Psoas muscle (tissue), 8 donors: ENCODE measurements around the gene KCNMA1. TPM values are rescaled to one million over a fixed set of nuclear protein-coding genes. Genes with fewer than 3 reads are reported as not detected.
"Not testable (repeated sequence)": the region's sequence is repeated elsewhere in the genome, so short reads cannot be mapped to it uniquely, and the experiment has no call there.

Experiments
- ATAC-seq, 4 donors: fragments of 200-7000 bp; cut with Tn5 transposase; one replicate each; pipeline ENCODE4 v1.9.1; 2020; ENCODE audit warnings: moderate library complexity in 3 of 4, mild to moderate bottlenecking in 2 of 4
- DNase-seq, 2 donors: peaks; one replicate each; pipeline ENCODE4 v3.0.0-alpha.2; 2020
- H3K27ac ChIP-seq: fragments of 200-600 bp; one replicate; pipeline ENCODE4 v1.8.0; 2022
- H3K27me3 ChIP-seq, 3 donors: fragments of 200-600 bp in 1 of 3; one replicate each; pipeline versions ENCODE4 v1.6.1 to v1.8.0; 2013 to 2022; ENCODE audit warnings: low read length in 2 of 3, mild to moderate bottlenecking in 2 of 3, moderate library complexity in 1 of 3; ENCODE audit not compliant: insufficient read depth in 3 of 3
- H3K36me3 ChIP-seq, 2 donors: fragments of 200-600 bp in 1 of 2; one replicate each; pipeline versions ENCODE4 v1.6.1 to v1.8.0; 2013 to 2022; ENCODE audit warnings: low read depth in 1 of 2, mild to moderate bottlenecking in 1 of 2, moderate library complexity in 1 of 2; ENCODE audit not compliant: insufficient read depth in 1 of 2
- H3K4me1 ChIP-seq: fragments of 200-600 bp; one replicate; pipeline ENCODE4 v1.8.0; 2022
- H3K4me3 ChIP-seq: fragments of 200-600 bp; one replicate; pipeline ENCODE4 v1.8.0; 2022; ENCODE audit warnings: mild to moderate bottlenecking
- H3K9me3 ChIP-seq: fragments of 200-600 bp; one replicate; pipeline ENCODE4 v1.8.0; 2022
- CTCF ChIP-seq: fragments of 200-600 bp; IDR thresholded peaks from one replicate; pipeline ENCODE4 v1.8.0; 2022; ENCODE audit warnings: antibody characterized with exemption
- WGBS, 3 donors: extraction: QIAGEN DNeasy Blood & Tissue Kit; methylation state at CpG; one replicate each; pipeline versions ENCODE4 v1.1.6 to v1.1.7; 2013; 5-methylcytosine and 5-hydroxymethylcytosine counted together
- intact Hi-C, 2 donors: fragments of 100-400 bp; cut with DNase I; formaldehyde crosslinking; loops; one replicate each; pipeline versions ENCODE4 v1.11.0 to v1.14.2; 2022
- polyA plus RNA-seq, 3 donors: library from polyadenylated mRNA; stranded (reverse); fragments of 200-250 nt; gene quantifications; one replicate each; pipeline ENCODE4 v1.2.3, GENCODE V29; 2013
- total RNA-seq, 4 donors: library from RNA; stranded (reverse); fragmentation: NEBNext Ultra II Directional in 2 of 4; extraction: Animal tissue kit (Norgen Biotek cat#: 25700) in 2 of 4; gene quantifications; one replicate each; pipeline versions ENCODE4 v1.2.1 to v1.2.4, GENCODE V29; 2021 to 2023
- donor health status: healthy with polysubstance abuse.
- donor health status: DM: no; HTN: no; CAD: no; lungs with moderate emphysema.
- donor health status: Bipolar disorder and iron deficiency.
- donor health status: healthy.
- donor health status: DM: yes; HTN: yes; CAD: no.
- donor health status: DM: no; HTN: no; CAD: no.
- donor health status: DM: no; HTN: no; CAD: no.
- donor health status: DM: yes; HTN: yes; CAD: no.

Gene KCNMA1
- total and polyA plus RNA-seq, 7 donors = 7.9 to 53.0 (median 41.9) TPM

DNA sequence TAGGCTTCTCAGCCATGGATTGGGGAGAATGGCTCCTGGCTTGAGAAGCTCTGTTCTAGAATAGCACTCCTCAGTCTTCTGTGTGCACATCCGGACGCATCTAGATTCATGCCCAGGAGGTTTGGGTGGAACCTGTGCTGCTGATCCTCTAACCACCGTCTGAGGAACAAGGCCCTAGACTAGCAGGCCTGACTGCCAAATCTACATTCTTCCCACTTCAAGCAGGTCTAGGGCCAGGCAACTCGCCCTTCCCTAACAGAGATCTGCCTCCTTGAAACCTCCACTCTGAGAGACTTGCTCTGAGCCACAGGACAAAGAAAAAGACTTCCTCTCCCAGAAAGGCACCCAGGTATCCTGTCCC, 61.6 kb downstream of the KCNMA1 start:
- TF ChIP-seq CTCF = no peak
- Histone ChIP-seq H3K4me1 (peaks cover 36% of the 10 kb centered on the region), H3K27ac (no peak overlapping the region)

DNA sequence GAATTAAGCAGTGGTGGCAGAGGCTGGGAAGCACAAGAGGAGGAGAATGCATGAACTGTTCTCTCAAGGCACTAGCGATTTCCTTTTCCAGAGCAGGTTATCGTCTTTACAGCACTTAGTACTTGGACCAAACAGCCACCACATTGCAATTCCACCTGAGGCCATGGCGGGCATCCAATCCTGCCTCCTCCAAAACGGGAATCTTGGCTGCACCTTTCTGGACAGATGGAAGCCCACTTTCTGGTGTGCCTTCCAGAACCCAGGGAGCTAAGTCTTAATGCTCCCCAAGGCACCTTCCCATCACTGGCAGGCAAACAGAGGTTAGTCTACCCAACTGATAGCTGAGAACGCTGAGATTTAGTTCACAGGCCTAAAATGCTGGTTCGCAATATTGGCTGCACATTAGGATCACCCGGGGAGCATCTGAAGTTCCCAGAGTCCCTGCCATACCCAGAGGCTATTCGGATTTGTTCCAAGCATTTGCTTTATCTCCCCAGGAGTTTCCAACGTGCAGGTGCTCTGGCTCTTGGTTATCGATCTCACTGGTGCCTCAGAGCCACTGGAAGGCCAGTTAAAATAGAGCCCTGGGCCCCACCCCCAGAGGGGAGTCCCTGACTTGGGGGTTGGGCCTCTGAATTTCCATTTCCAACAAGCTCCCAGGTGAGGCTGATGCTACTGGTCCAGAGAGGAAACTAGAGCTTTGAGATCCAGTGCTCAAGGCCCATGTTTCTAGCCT, 62.2 kb downstream of the KCNMA1 start:
- no peaks in the 10 kb centered on the region for H3K9me3 ChIP-seq
- WGBS, 3 donors = 76 to 90% (median 79%) methylated on average over 10 of the region's 10 CpGs
- no peak overlapping the region for H3K4me3 ChIP-seq
- ATAC-seq (no peak), DNase-seq (no peak)
- H3K27me3 ChIP-seq = no peaks in the 10 kb centered on the region
- no peak overlapping the region for H3K27ac ChIP-seq
- H3K4me1 ChIP-seq = peaks cover 36% of the 10 kb centered on the region
- H3K36me3 ChIP-seq = no peaks in the 10 kb centered on the region
- no peak for TF ChIP-seq CTCF
- intact Hi-C loops = loop anchor here in 1 of 2 donors (5.0 kb wide), 1 partner anchor 88 kb away; no protein-coding TSS in a partner anchor

More for the DNA sequence above, 61.6 kb downstream of the KCNMA1 start:
- WGBS, 3 donors = 77 to 81% (median 80%) methylated on average over 4 of the region's 4 CpGs
- Histone ChIP-seq H3K27me3 (no peaks in the 10 kb centered on the region), H3K9me3 (no peaks in the 10 kb centered on the region), H3K4me3 (no peak overlapping the region), H3K36me3 (no peaks in the 10 kb centered on the region)
- no peak for ATAC-seq
- intact Hi-C loops = loop anchor here in 1 of 2 donors (5.0 kb wide), 1 partner anchor 89 kb away; no protein-coding TSS in a partner anchor
- no peak for DNase-seq

DNA sequence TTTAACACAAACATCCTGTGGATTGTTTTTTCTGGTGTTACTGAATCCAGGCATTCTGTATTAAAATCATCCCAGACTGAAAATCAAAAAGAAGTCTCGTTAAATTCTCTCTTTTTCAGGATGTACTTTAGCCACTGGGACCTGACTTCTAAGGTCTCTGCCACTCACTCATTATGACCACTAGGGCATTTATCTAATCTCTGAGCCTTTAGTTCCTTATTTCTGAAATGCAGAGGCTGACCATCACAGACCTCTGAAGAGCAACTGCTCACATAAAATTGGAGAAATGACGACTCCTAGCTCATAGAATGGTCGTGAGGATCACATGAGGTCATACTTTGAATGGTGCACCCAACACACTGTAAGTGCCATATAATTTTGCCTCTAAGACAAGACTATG, 63.2 kb downstream of the KCNMA1 start:
- DNase-seq = no peak
- intact Hi-C loops = no loop called here
- Histone ChIP-seq H3K9me3 (no peaks in the 10 kb centered on the region), H3K4me3 (no peak overlapping the region), H3K27me3 (no peaks in the 10 kb centered on the region), H3K36me3 (no peaks in the 10 kb centered on the region), H3K4me1 (peaks cover 36% of the 10 kb centered on the region), H3K27ac (no peak overlapping the region)
- no peak for TF ChIP-seq CTCF
- no peak for ATAC-seq
- WGBS, 3 donors = 61 to 81% (median 80%) methylated on average over 3 of the region's 3 CpGs

DNA sequence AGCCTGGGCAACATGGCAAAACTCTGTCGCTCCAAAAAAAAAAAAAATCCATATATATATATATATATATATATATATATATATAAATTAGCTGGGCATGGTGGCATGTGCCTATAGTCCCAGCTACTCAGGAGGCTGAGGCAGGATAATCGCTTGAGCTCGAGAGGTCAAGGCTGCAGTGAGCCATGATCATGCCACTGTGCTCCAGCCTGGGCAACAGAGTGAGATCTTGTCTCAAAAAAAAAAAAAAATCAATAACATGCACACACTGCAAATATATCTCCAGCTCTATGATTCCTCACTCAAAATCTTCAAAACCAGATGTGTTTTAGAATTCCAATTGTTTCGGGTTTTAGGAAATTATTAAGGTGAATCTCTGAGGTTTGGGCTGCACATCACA, 65.1 kb downstream of the KCNMA1 start:
- intact Hi-C loops, H3K36me3 ChIP-seq, H3K4me3 ChIP-seq, ATAC-seq, DNase-seq, H3K27me3 ChIP-seq, H3K27ac ChIP-seq, H3K9me3 ChIP-seq: not testable (repeated sequence)
- 87 to 91% (median 87%) methylated on average over 4 of the region's 4 CpGs for WGBS, 3 donors
- peaks cover 20% of the 10 kb centered on the region for H3K4me1 ChIP-seq

GRCh38 chr10:77571490-77571889, 66.1 kb downstream of the KCNMA1 start:
- ATAC-seq = no peak
- WGBS, 3 donors = 32 to 52% (median 50%) methylated on average over 3 of the region's 3 CpGs
- H3K27me3 ChIP-seq = no peaks in the 10 kb centered on the region
- H3K4me1 ChIP-seq = peaks cover 24% of the 10 kb centered on the region
- TF ChIP-seq CTCF = no peak
- H3K36me3 ChIP-seq = no peaks in the 10 kb centered on the region
- H3K9me3 ChIP-seq = no peaks in the 10 kb centered on the region
- no peak overlapping the region for H3K4me3 ChIP-seq
- H3K27ac ChIP-seq = no peak overlapping the region
- intact Hi-C loops = no loop called here
- no peak for DNase-seq
